ENCODE results near the gene ANO7.

- no peak for TF ChIP-seq CTCF (IDR thresholded peaks at IDR 0.05)
- no peak for TF ChIP-seq POLR2A (IDR thresholded peaks at IDR 0.05)
Observed at GRCh38 chr2:241225545-241225944, 37.1 kb downstream of the ANO7 start.

Measured in suprapubic skin (tissue), 3 donors.